ENCODE results near the gene NFASC.

NFASC gene

GRCh38 chr1:204977318-204977717 lies 106.7 kb downstream of the NFASC start:
- no peak for FAIRE-seq
- no peak for DNase-seq (ENCODE audit: insufficient read length, low spot score)

- no peak for FAIRE-seq
- DNase-seq (ENCODE audit: insufficient read length, low spot score), result no peak
These were observed 108.1 kb downstream of the NFASC start for GRCh38 chr1:204978782-204979181.

DNA sequence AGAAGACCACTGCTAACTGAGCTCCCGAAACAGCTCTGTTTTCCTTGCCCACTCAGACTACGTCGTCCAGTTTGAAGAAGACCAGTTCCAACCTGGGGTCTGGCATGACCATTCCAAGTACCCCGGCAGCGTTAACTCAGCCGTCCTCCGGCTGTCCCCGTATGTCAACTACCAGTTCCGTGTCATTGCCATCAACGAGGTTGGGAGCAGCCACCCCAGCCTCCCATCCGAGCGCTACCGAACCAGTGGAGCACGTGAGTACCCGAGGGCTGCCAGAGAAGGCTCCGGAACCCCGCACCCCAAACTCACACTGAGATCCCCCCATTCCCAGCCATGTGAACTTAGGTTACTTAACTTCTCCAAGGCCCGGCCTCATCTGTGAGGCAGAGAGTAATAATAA lies 108.6 kb downstream of the NFASC start:
- DNase-seq (ENCODE audit: insufficient read length, low spot score) (no peak), FAIRE-seq (no peak)

GRCh38 chr1:204979891-204980649 lies 109.4 kb downstream of the NFASC start:
- FAIRE-seq (no peak), DNase-seq (ENCODE audit: insufficient read length, low spot score) (no peak)

DNA sequence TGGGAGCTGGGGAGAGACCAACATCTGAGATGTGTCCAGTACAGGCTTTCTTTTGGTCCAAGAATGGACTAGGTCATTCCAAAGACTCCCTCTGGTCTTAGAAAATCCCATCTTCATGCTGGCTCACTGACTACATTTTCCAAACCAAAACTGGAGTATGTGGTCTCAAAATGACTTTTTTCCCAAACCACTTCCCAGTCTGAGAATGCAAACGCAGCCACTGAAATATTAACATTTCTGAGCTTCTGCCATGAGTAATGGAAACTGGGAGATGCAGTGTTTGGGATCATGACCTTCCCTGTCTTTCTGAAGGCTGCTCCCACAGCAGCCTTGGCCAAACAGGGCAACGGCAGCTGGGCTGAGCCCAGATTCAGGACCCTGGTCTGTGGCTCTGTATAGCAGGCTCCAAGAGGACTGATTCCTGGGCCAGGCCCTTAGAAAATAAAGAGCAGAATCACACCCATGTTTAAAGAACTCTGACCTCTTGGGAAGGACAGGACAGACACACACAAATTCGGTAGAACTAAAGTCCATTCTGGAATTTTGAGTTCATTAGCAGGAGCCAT lies 110.3 kb downstream of the NFASC start:
- FAIRE-seq (no peak), DNase-seq (ENCODE audit: insufficient read length, low spot score) (no peak)

DNA sequence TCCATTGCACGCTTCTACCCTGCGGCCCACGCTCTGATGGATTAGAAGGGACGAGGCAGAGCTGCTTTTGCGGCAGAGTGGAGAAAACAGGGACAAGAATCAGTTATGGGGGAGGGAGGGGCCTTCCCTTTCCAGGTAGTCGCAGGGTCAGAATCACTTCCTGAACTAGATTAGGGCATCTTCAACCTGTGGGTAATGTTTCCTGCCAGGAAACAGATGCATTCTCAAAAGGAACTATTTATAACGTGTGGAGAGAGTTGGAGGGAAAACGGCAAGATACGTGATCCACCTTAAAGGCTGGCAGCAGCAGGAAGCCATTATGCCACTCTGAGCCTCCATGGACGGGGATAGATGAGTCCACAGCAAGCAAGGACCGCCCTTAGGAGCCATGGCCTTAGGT lies 112.5 kb downstream of the NFASC start:
- FAIRE-seq (no peak), DNase-seq (ENCODE audit: insufficient read length, low spot score) (no peak)

- FAIRE-seq (no peak), DNase-seq (ENCODE audit: insufficient read length, low spot score) (no peak)
These were observed 113.2 kb downstream of the NFASC start for GRCh38 chr1:204983881-204984280.

GRCh38 chr1:204984499-204984898 lies 113.8 kb downstream of the NFASC start:
- FAIRE-seq, result no peak

GRCh38 chr1:204986181-204986580 lies 115.5 kb downstream of the NFASC start:
- DNase-seq (ENCODE audit: insufficient read length, low spot score) (no peak), FAIRE-seq (no peak)

More at GRCh38 chr1:204984499-204984898, 113.8 kb downstream of the NFASC start:
- DNase-seq (ENCODE audit: insufficient read length, low spot score), result no peak

DNA sequence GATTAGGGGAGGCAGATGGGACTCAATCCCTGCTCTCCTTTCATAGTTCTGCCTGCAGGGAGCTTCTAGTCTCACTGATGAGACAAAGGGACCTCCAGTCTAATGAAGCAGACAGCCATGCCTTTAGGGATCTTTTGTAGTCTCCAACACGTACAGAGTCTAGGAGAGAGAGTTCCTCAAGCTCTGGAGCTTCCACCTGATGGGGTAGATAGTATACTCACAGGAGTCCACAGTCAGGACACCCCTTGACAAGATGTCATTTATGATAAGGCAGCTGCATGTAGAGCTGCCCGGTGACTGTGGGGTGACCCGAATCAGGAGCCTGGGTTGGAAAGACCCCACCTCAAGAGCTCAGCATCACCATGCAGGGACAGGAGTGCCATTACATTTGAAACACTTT lies 117.0 kb downstream of the NFASC start:
- FAIRE-seq, result no peak

DNA sequence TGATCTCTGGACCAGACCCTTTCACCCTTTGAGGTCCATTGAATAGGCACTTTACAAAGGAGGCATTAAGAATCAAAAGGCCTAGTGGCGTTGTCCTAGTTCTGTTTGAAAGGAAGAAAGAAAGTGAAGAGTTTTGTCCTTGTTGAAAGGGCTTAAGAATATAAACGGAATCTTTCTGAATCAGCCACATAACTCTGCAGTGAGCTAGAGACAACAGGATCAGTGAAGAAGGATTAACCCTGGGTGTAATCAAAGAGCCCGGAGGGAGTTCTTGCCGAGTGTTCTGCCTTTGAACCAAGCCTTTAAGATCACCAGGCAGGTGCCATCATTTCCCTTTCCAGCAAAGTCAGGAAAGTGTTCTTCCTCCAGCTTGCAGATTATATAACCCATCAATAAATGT lies 117.5 kb downstream of the NFASC start:
- FAIRE-seq (no peak), DNase-seq (ENCODE audit: insufficient read length, low spot score) (no peak)

More for the DNA sequence above, 117.0 kb downstream of the NFASC start:
- no peak for DNase-seq (ENCODE audit: insufficient read length, low spot score)

DNA sequence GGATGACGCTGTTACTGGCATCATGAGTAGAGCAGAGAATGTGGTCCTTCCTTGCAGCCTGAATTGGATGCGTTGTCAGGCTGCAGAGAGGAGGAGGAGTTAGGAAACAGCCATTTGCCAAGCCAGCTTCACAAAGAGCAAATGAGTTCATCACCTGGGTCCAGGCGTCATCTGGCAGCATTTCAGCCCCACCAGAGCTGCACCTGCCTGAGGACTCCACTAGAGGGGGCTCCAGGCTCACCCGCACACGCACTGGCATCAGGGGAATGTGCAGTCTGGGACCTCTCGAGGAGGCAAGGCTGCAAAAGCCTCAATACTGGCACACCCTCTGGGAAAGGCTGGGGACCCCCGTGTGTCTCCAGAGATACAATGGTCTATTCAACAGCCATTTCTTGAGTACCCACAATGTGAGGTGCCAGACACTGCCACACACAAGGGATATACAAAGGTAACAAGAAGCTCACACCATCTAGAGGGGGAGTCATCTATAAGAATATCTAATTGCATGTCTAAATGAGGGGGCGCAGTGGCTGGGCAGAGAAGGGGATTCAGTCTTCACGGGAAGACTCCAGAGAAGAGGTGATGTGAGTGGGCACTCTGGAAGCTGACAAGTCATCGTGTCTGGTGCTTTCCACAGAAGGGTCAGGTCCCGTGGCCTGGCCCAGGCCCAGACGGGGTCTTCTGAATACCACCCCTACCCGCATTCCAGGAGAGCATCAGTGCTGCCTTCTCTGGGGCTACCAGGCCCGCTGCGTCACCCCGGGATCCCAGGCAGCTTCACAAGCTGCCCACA lies 118.8 kb downstream of the NFASC start:
- DNase-seq (ENCODE audit: insufficient read length, low spot score), result peak; percentile 96
- FAIRE-seq, result peak; percentile 63

DNA sequence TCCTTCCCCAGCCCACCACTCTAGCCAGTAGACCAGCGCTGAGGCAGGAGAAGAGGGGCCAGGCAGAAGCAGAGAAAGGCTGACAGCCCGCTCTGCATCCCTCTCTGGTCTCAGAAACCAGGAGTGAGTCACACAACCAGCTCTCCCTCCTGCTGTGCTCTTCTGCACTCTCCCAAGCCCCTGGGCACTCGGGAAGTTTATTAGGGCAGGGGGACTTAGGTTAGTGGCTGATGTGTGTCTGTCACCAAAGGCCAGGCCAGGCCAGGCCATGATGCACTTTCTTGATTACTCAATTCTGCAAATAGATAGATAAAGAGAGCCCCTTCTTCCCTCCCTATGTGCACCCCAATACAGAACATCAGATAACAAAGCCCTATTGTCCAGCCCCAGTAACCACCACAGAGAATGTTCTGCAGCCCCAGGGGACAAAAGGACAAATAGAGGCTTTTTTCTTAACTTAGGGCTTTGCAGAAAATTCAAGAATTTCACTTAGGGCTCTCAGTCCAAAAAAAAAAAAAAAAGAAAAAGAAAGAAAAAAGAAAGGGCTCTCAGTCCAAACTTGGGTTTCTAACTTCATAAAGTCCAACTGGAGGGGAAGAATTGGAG lies 119.5 kb downstream of the NFASC start:
- DNase-seq (ENCODE audit: insufficient read length, low spot score) (no peak), FAIRE-seq (no peak)

- DNase-seq (ENCODE audit: insufficient read length, low spot score), result no peak
- FAIRE-seq, result no peak
These were observed 120.2 kb downstream of the NFASC start for GRCh38 chr1:204990721-204991341.

DNA sequence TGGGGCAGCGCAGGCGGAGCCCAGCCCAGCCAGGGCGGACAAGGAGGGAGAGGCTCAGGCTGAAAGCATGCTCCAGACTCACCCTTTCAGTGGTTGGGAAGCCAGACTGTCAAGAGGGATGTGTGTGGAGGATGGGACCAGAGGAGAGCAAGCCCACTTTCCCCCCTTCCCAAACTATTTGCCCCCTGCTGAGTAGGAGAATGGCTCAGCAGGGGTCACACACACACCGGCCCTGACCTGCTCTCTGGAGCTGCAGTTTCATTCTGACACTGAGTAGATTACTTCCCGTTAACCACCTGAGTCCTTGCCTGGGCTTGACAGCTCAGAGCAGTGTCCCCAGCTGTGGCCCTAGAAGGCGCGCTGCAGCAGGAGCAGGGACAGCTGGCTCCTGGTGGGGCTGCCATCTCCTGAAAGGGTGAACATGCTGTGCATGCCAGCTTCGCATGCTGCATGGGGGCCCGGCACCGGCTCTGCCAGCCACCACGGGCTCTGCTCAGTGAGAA lies 120.7 kb downstream of the NFASC start:
- no peak for DNase-seq (ENCODE audit: insufficient read length, low spot score)
- no peak for FAIRE-seq

GRCh38 chr1:204992201-204992997 lies 121.7 kb downstream of the NFASC start:
- DNase-seq (ENCODE audit: insufficient read length, low spot score) (no peak), FAIRE-seq (no peak)

DNA sequence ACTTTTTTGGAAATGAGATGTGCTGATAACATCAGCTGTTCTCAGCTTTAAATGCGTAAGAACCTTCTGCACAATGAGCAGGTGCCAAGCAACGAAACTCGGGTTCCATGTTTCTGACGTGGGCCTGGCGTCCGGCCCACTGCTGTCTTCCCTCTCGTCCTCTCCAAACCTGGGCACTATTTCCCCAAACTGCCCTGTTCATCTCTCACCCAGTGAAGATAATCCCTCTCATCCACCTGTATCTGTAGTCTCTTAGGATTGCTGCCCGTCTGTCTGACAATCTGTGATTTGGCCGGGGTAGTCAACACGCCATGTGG lies 122.3 kb downstream of the NFASC start:
- DNase-seq (ENCODE audit: insufficient read length, low spot score), result no peak
- no peak for FAIRE-seq

DNA sequence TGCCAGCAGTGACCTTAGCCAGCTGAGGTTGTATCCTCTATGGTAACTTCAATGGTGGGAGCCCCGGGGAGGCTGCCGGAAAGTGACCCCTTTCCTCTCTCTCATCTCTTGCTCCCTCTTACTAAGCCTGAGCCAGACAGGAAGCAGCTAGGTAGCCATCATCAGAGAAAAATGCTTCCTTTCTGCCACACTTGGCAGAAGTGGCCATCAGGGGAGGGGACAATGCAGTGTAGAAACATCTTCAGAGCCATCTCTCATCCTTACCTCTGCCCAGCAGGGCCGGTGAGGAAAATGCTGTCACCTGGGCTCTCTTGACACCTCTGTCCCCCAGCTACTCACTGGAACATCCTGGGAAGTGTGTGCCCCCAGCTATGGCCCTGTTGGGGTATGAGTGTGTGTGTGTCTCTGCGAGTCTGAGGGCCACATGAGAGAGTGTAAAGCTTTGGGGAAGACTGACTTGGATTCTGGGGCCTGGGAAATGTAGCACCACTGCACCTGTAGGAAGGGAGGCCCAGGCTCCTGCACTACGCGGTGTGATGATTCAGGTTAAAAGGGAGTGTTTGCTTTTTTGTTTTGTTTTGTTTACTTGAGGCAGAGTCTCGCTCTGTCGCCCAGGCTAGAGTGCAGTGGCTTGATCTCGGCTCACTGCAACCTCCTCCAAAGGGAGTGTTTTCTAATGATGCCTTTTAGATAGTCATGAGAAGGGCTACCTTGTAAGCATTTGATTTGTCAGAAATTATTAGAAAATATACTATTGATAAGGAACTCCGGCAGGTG lies 123.6 kb downstream of the NFASC start:
- DNase-seq (ENCODE audit: insufficient read length, low spot score) (no peak), FAIRE-seq (no peak)

DNA sequence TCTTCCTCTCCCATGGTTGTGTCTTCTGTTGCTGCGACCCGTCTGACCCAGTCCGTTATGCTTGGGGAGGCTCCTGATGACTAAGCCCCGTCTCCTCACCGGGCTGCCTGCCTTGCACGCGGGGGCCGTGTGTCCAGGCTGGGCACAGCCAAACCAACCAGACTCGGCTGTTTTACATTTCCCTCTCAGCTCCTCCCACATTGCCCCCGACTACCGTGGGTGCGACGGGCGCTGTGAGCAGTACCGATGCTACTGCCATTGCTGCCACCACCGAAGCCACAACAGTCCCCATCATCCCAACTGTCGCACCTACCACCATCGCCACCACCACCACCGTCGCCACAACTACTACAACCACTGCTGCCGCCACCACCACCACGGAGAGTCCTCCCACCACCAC lies 126.3 kb downstream of the NFASC start:
- no peak for FAIRE-seq
- no peak for DNase-seq (ENCODE audit: insufficient read length, low spot score)

Measured in HTR-8/SVneo (cell line).